Measurements from ENCODE around the gene AFF1.

Gene AFF1

GRCh38 chr4:86950831-86951525 lies 16.2 kb downstream of the AFF1 start:
- DNase-seq (ENCODE audit: low spot score), result no peak

DNA sequence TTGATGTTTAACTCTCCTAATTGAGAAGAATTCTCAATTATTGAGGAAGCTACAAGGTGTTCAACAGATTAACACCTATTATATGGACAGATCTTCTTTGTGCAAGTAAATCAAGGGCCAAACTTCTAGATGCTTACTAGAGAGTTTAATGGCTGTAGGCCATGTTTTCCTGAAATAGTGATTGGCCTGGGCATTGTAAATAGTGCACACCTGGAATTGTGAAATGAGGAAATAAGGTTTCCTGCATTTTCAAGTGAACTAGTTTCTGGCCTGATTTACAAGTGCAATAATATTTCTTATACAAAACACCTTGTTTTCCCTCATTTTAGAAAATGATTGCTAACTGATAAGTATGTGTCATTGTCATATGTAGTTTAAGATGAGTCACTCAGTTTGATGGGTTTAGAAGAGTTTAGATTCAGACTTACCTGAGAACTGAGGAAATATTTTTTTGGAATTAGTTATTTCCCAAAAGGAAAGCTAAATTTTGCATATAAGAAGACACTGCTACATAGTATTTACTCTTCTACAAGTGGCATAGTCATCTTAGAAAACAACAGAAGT lies 21.2 kb downstream of the AFF1 start:
- DNase-seq (ENCODE audit: low spot score), result no peak

- DNase-seq (ENCODE audit: low spot score), result no peak
Measured at GRCh38 chr4:86957215-86957614, 22.4 kb downstream of the AFF1 start.

- DNase-seq (ENCODE audit: low spot score), result no peak
Measured at GRCh38 chr4:86959588-86960500, 25.0 kb downstream of the AFF1 start.

DNA sequence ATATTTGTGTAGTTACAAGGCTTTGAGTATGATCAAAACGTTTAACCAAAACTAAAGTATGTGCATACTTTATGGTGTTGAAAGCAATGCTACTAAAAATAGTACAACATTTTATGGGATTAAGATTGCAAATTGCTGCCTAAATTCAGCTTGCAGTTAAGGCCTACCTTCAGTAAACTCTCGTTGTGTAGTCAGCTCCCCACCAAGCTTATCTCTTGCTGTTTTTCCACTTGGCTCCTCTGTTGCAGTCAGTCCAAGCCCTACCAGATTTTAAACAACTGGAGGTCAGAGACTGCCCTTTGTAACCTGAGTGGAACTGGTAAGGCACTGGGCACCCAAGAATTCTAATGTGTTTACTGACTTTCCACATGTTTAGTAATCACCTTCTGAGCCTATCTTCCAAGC lies 25.7 kb downstream of the AFF1 start:
- no peak for DNase-seq (ENCODE audit: low spot score)

DNA sequence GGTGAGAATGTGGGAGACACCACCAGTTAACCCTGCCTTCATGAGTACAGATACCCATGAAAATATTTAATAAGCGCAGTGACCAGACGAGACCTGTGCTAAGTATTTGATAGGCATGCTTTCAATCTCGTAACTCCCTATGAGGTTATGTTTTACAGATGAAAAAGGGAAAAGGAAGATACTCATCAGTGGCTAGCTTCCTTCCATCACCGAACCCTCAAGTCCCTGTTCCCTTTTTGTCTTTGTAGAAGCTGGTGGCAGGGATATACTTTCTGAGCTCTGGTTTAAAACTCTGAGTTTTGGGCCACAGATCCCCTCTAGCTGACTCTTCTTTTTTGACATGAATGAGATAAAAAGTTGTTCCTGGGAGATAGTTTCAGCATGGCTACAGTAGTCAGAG lies 26.3 kb downstream of the AFF1 start:
- DNase-seq (ENCODE audit: low spot score), result no peak

DNA sequence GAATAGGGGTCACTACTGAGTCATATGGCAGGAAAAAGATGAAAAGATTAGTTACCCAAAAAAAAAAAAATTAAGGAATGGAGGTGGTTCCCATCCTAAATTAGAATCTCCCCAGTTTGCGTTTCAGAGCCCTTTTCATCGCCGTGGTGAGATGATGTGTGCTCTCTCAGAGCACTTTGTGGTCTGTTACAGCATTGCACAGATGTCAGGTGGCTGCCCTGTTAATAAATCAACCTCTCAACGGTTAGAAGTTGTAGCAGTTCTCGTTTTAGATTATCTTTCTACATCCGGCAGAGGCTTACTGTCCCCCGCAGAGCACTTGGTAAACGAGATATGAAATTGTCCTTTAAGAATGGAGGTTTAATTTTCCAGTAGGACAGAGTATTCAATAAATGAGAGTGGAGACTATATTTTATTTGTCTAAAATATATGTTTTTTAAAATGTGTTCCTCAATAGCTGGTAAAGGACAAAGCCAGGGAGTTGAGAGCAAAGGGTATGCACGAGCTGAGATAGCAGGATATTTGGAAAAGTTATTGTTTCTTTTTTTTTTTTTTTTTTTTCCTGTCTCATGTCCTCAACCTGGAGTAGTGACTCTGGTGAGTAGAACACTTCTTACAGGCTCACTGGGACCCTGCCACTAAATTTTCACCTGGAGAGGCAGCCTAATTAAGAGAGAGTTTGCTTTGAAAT lies 26.9 kb downstream of the AFF1 start:
- no peak for DNase-seq (ENCODE audit: low spot score)

GRCh38 chr4:86963697-86964096 lies 28.9 kb downstream of the AFF1 start:
- DNase-seq (ENCODE audit: low spot score), result peak; percentile 55

- DNase-seq (ENCODE audit: low spot score), result no peak
Measured at GRCh38 chr4:86965019-86965976, 30.5 kb downstream of the AFF1 start.

GRCh38 chr4:86967073-86967472 lies 32.3 kb downstream of the AFF1 start:
- DNase-seq (ENCODE audit: low spot score), result no peak

- no peak for DNase-seq (ENCODE audit: low spot score)
Measured at GRCh38 chr4:86967798-86968197, 33.0 kb downstream of the AFF1 start.

GRCh38 chr4:86968547-86968946 lies 33.7 kb downstream of the AFF1 start:
- DNase-seq (ENCODE audit: low spot score), result no peak

GRCh38 chr4:86970447-86971354 lies 35.9 kb downstream of the AFF1 start:
- DNase-seq (ENCODE audit: low spot score), result no peak

- no peak for DNase-seq (ENCODE audit: low spot score)
Measured at GRCh38 chr4:86971355-86971683, 36.5 kb downstream of the AFF1 start.

GRCh38 chr4:86972997-86973396 lies 38.2 kb downstream of the AFF1 start:
- DNase-seq (ENCODE audit: low spot score), result no peak

- DNase-seq (ENCODE audit: low spot score), result no peak
Measured at GRCh38 chr4:86973668-86974067, 38.9 kb downstream of the AFF1 start.

DNA sequence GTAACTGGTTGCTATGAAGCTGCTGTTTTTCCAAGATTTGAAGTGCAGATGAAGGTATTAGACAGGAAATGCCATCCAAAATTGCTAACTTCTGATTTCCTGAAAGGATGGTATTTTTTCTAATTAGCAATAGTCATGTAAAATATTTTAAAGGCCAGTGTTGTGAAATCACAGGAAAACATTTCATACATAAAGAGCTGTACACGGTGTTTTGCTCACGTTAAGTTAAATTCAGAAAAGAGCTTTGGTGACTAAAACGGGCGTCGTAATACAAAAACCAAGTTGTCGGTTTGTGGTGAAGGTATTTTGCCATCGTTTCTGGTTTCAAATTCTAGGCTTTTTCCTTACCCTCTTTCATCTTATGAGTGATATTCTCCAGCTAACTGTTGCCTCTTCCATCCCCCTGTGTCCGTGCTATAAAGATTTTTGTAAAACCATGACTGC lies 39.8 kb downstream of the AFF1 start:
- no peak for DNase-seq (ENCODE audit: low spot score)

- no peak for DNase-seq (ENCODE audit: low spot score)
Measured at GRCh38 chr4:86975927-86976326, 41.1 kb downstream of the AFF1 start.

DNA sequence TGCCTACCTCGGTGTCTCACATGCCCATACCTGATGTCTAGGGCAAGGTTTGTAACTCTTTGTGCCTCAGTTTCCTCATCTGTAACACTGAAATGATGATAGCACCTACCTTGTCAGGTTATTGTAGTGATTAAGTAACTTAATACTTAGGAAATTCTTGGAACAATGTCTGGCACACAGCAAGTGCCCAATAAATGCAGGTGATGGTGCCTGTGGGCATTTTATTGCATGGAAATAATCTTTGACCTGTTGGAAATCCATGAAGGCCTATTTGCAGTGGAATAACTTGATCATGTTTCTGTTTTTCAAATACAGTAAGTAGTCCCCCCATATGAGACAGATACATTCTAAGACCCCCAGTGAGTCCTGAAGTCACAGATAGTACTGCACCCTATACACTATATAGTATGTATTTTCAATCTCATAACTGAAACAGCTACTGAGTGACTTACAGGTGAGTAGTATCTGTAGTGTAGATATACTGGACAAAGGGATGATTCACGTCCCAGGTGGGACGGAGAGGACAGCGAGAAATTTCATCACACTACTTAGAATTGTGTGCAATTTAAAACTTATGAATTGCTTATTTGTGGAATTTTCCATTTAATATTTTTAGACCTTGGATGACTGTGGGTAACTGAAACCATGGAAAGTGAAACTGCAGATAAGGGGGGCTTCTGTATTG lies 42.1 kb downstream of the AFF1 start:
- DNase-seq (ENCODE audit: low spot score), result no peak
